Thyroid gland (tissue), 4 donors: ENCODE measurements around the gene ETDB.

Source experiments
- CTCF ChIP-seq, 6 experiments: fragments of 200-600 bp in 3 of 6; fragments of 450-650 bp in 3 of 6; sonication (generic) in 3 of 6; IDR thresholded peaks; one replicate each; pipeline ENCODE4 v1.5.1; 2016 to 2019; ENCODE audit warnings: antibody characterized with exemption in 6 of 6, mild to moderate bottlenecking in 2 of 6, inconsistent platforms in 1 of 6, moderate library complexity in 1 of 6
- POLR2A ChIP-seq, 2 donors: fragments of 450-650 bp; IDR thresholded peaks; one replicate each; pipeline ENCODE4 v1.6.1; 2017; ENCODE audit warnings: antibody characterized with exemption in 2 of 2, mild to moderate bottlenecking in 2 of 2, moderate library complexity in 1 of 2

- TF ChIP-seq CTCF (IDR thresholded peaks at IDR 0.05), result no peak
- TF ChIP-seq POLR2A (IDR thresholded peaks at IDR 0.05), result no peak
These were observed 5.9 kb downstream of the ETDB start for GRCh38 chrX:135114392-135114791.
